GM06990 (cell line): ENCODE data around the gene TMED7.
"Not testable (repeated sequence)": the region's sequence is repeated elsewhere in the genome, so short reads cannot be mapped to it uniquely, and the experiment has no call there.

ENCODE experiments used
- DNase-seq: peaks from one replicate; pipeline ENCODE4 v3.0.0-alpha.2; 2011; ENCODE audit not compliant: insufficient read length; ENCODE audit errors: extremely low read depth
- H3K27me3 ChIP-seq: replicated peaks from 2 replicates; pipeline ENCODE4 v1.6.0; 2011; ENCODE audit warnings: low read length; ENCODE audit not compliant: control insufficient read depth, insufficient read depth
- H3K36me3 ChIP-seq: 2 replicates; pipeline ENCODE4 v1.5.1; 2011; ENCODE audit warnings: low read length; ENCODE audit not compliant: control insufficient read depth, insufficient read depth
- H3K4me3 ChIP-seq: replicated peaks from 2 replicates; pipeline ENCODE4 v1.5.1; 2011; ENCODE audit warnings: low read depth, mild to moderate bottlenecking, control low read depth, low read length
- TF ChIP-seq, protein P1 (sequence below): IDR thresholded peaks from 2 replicates; pipeline ENCODE4 v1.5.1; 2011; ENCODE audit warnings: low read length, control low read depth, mild to moderate bottlenecking, inconsistent platforms; ENCODE audit not compliant: insufficient read depth, poor library complexity, severe bottlenecking

Gene TMED7

GRCh38 chr5:115649541-115649940, 23.7 kb upstream of the TMED7 start:
- TF ChIP-seq, protein P1, sequence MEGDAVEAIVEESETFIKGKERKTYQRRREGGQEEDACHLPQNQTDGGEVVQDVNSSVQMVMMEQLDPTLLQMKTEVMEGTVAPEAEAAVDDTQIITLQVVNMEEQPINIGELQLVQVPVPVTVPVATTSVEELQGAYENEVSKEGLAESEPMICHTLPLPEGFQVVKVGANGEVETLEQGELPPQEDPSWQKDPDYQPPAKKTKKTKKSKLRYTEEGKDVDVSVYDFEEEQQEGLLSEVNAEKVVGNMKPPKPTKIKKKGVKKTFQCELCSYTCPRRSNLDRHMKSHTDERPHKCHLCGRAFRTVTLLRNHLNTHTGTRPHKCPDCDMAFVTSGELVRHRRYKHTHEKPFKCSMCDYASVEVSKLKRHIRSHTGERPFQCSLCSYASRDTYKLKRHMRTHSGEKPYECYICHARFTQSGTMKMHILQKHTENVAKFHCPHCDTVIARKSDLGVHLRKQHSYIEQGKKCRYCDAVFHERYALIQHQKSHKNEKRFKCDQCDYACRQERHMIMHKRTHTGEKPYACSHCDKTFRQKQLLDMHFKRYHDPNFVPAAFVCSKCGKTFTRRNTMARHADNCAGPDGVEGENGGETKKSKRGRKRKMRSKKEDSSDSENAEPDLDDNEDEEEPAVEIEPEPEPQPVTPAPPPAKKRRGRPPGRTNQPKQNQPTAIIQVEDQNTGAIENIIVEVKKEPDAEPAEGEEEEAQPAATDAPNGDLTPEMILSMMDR = no peak
- Histone ChIP-seq H3K4me3 (no peak overlapping the region), H3K36me3 (no peaks in the 10 kb centered on the region), H3K27me3 (peaks cover 3% of the 10 kb centered on the region)
- no peak for DNase-seq

- DNase-seq = no peak
- no peak overlapping the region for H3K4me3 ChIP-seq
- TF ChIP-seq, protein P1 = no peak
- no peaks in the 10 kb centered on the region for H3K36me3 ChIP-seq
- peaks cover 3% of the 10 kb centered on the region for H3K27me3 ChIP-seq
These were observed 22.2 kb upstream of the TMED7 start for GRCh38 chr5:115648056-115648455.

GRCh38 chr5:115645386-115645785, 19.6 kb upstream of the TMED7 start:
- not testable (repeated sequence) for H3K4me3 ChIP-seq, DNase-seq, H3K36me3 ChIP-seq, H3K27me3 ChIP-seq

GRCh38 chr5:115644046-115644445, 18.2 kb upstream of the TMED7 start:
- Histone ChIP-seq H3K36me3 (no peaks in the 10 kb centered on the region), H3K4me3 (no peak overlapping the region), H3K27me3 (peaks cover 1% of the 10 kb centered on the region)
- no peak for DNase-seq
- TF ChIP-seq, protein P1 = no peak

GRCh38 chr5:115641948-115642347, 16.1 kb upstream of the TMED7 start:
- TF ChIP-seq, protein P1 = no peak
- no peaks in the 10 kb centered on the region for H3K36me3 ChIP-seq
- no peak for DNase-seq

GRCh38 chr5:115640274-115640673, 14.4 kb upstream of the TMED7 start:
- DNase-seq = no peak
- TF ChIP-seq, protein P1 = no peak
- no peak overlapping the region for H3K4me3 ChIP-seq
- no peaks in the 10 kb centered on the region for H3K36me3 ChIP-seq
- peaks cover 1% of the 10 kb centered on the region; the same call in 1 of the 2 replicates for H3K27me3 ChIP-seq

More at GRCh38 chr5:115641948-115642347, 16.1 kb upstream of the TMED7 start:
- peaks cover 1% of the 10 kb centered on the region; the same call in 1 of the 2 replicates for H3K27me3 ChIP-seq
- H3K4me3 ChIP-seq = no peak overlapping the region
